K562 (cell line): ENCODE results near the gene MUC15. TPM values are rescaled to one million over a fixed set of nuclear protein-coding genes. Genes with fewer than 3 reads are reported as not detected.

ENCODE experiments used
- ATAC-seq: fragments of 200-7000 bp; cut with Tn5 transposase; 3 replicates; pipeline ENCODE4 v1.9.1; 2020; ENCODE audit warnings: moderate library complexity
- BruUV-seq: library from RNA; stranded (reverse); fragments of 400-500 nt; replicated peaks from 2 replicates; lab custom pipeline; 2021; lab: Mats Ljungman, UMichigan
- CTCF ChIA-PET: fragments of 300-600 bp; formaldehyde crosslinking; extraction: SDS; loops from one replicate; lab custom pipeline; 2021; ENCODE audit warnings: low intra/inter-chr PET ratio; lab: Yijun Ruan, JAX
- POLR2A ChIA-PET: fragments of 300-600, 350-650 bp; sonication (Branson Sonifier 250); formaldehyde crosslinking; extraction: SDS; loops from one replicate; lab custom pipeline; 2021; ENCODE audit warnings: antibody characterized with exemption, inconsistent platforms; lab: Yijun Ruan, JAX
- DNase-seq, 4 experiments: peaks; one replicate each; pipeline versions ENCODE4 v3.0.0 to v3.0.0-alpha.2; 2011 to 2018; ENCODE audit warnings: low spot score in 3 of 4, mixed read lengths in 3 of 4; ENCODE audit errors: extremely low read depth in 1 of 4
- FAIRE-seq: peaks from 2 replicates; lab custom pipeline; 2011; peaks lifted over from hg19 to GRCh38; lab: Jason Lieb, UNC
- H2AFZ ChIP-seq: 2 replicates; pipeline ENCODE4 v1.6.0; 2011; ENCODE audit warnings: low read depth, low read length, control low read depth, inconsistent platforms
- H3K27ac ChIP-seq: fragments of 200-600 bp; 3 replicates; pipeline ENCODE4 v1.8.0; 2011; ENCODE audit warnings: low read depth, mild to moderate bottlenecking, control low read depth, inconsistent platforms, low read length, moderate library complexity, mixed read lengths; ENCODE audit errors: extremely low read depth
- H3K27me3 ChIP-seq, 2 experiments: fragments of 300-600 bp in 1 of 2; 2 replicates in 1 of 2; 3 replicates in 1 of 2; pipeline versions ENCODE4 v1.6.0 to v1.8.0; 2011; ENCODE audit warnings: inconsistent platforms in 2 of 2, low read length in 2 of 2, mild to moderate bottlenecking in 1 of 2, mixed read lengths in 1 of 2, moderate library complexity in 1 of 2; ENCODE audit not compliant: control insufficient read depth in 2 of 2, insufficient read depth in 2 of 2
- H3K36me3 ChIP-seq: fragments of 300-600 bp; 3 replicates; pipeline ENCODE4 v1.8.0; 2011; ENCODE audit warnings: mild to moderate bottlenecking, low read length, inconsistent platforms; ENCODE audit not compliant: control insufficient read depth, insufficient read depth
- H3K4me1 ChIP-seq, 2 experiments: fragments of 200-600 bp in 1 of 2; replicated peaks in 1 of 2; 2 replicates in 1 of 2; 3 replicates in 1 of 2; pipeline versions ENCODE4 v1.5.1 to v1.8.0; 2011; ENCODE audit warnings: inconsistent platforms in 2 of 2, low read length in 2 of 2, mild to moderate bottlenecking in 1 of 2, mixed read lengths in 1 of 2, moderate library complexity in 1 of 2; ENCODE audit not compliant: control insufficient read depth in 2 of 2, insufficient read depth in 2 of 2
- H3K4me2 ChIP-seq: 2 replicates; pipeline ENCODE4 v1.6.1; 2011; ENCODE audit warnings: low read length, control low read depth, inconsistent platforms, mixed read lengths; ENCODE audit not compliant: insufficient read depth
- H3K4me3 ChIP-seq: fragments of 200-600 bp; sonication (generic), shearing (Covaris generic); 2 replicates; pipeline ENCODE4 v1.5.1; 2016; ENCODE audit warnings: control low read depth, inconsistent platforms
- H3K79me2 ChIP-seq: fragments of 200-600 bp; 3 replicates; pipeline ENCODE4 v1.8.0; 2011; ENCODE audit warnings: low read length, inconsistent platforms; ENCODE audit not compliant: control insufficient read depth, insufficient read depth
- H3K9ac ChIP-seq, 2 experiments: 2 replicates each; pipeline versions ENCODE4 v1.6.0 to v1.6.1; 2011; ENCODE audit warnings: low read depth in 2 of 2, low read length in 2 of 2, control low read depth in 1 of 2, inconsistent platforms in 1 of 2, mild to moderate bottlenecking in 1 of 2, mixed read lengths in 1 of 2; ENCODE audit not compliant: insufficient read depth in 1 of 2
- H3K9me1 ChIP-seq: one replicate; pipeline ENCODE4 v1.6.0; 2011; ENCODE audit warnings: inconsistent platforms, mild to moderate bottlenecking, low read length, moderate library complexity; ENCODE audit not compliant: control insufficient read depth, insufficient read depth
- H3K9me3 ChIP-seq: replicated peaks from 2 replicates; pipeline ENCODE4 v1.5.1; 2011; ENCODE audit warnings: low read depth, low read length, inconsistent platforms; ENCODE audit not compliant: control insufficient read depth, insufficient read depth
- H4K20me1 ChIP-seq: replicated peaks from 2 replicates; pipeline ENCODE4 v1.6.1; 2011; ENCODE audit warnings: low read length, inconsistent platforms, mixed read lengths; ENCODE audit not compliant: control insufficient read depth, insufficient read depth
- CCNT2 ChIP-seq: IDR thresholded peaks from 2 replicates; pipeline ENCODE4 v1.6.1; 2011; ENCODE audit warnings: borderline replicate concordance, low read depth, mild to moderate bottlenecking, moderate library complexity, mixed read lengths, low read length; ENCODE audit not compliant: insufficient read length; ENCODE audit errors: extremely low read depth
- RBM14 ChIP-seq: fragments of 200-400 bp; formaldehyde crosslinking; IDR thresholded peaks from 2 replicates; pipeline ENCODE4 v1.6.1; 2018; ENCODE audit warnings: low read depth, mild to moderate bottlenecking, low read length, moderate library complexity, borderline replicate concordance; ENCODE audit not compliant: insufficient read depth
- TOE1 ChIP-seq, 2 experiments: fragments of 450-650 bp in 1 of 2; sonication (generic) in 1 of 2; formaldehyde crosslinking in 1 of 2; IDR thresholded peaks; 2 replicates each; pipeline versions ENCODE4 v1.7.1 to v1.8.0; 2016 to 2022; ENCODE audit warnings: borderline replicate concordance in 2 of 2, mild to moderate bottlenecking in 2 of 2, antibody characterized with exemption in 1 of 2, inconsistent platforms in 1 of 2, low read depth in 1 of 2, missing genetic modification reagents in 1 of 2, moderate library complexity in 1 of 2
- ZBTB7A ChIP-seq: IDR thresholded peaks from 2 replicates; pipeline ENCODE4 v1.6.1; 2011; ENCODE audit warnings: low read depth, mild to moderate bottlenecking, low read length, moderate library complexity, borderline replicate concordance; ENCODE audit not compliant: control insufficient read depth
- ZNF23 ChIP-seq: fragments of 250-450 bp; sonication (Bioruptor Pico); IDR thresholded peaks from 2 replicates; pipeline ENCODE4 v1.4.0; 2020; ENCODE audit warnings: mild to moderate bottlenecking
- ZNF232 ChIP-seq: sonication (generic); formaldehyde crosslinking; IDR thresholded peaks from 2 replicates; pipeline ENCODE4 v1.8.0; 2022; ENCODE audit warnings: mild to moderate bottlenecking, missing genetic modification reagents
- ZNF354B ChIP-seq: fragments of 250-450 bp; sonication (Bioruptor Pico); IDR thresholded peaks from 2 replicates; pipeline ENCODE4 v1.4.0; 2020
- WGBS: fragments of 100-300 bp; shearing (Covaris generic); methylation state at CpG from one replicate; pipeline ENCODE4 v1.1.6; 2016; ENCODE audit warnings: low coverage, mixed read lengths; ENCODE audit not compliant: insufficient coverage; ENCODE audit errors: missing lambda C conversion rate; 5-methylcytosine and 5-hydroxymethylcytosine counted together
- in situ Hi-C: fragments of 300-500 bp; cut with MboI; formaldehyde crosslinking; loops from 4 replicates; pipeline ENCODE4 v1.15.0; 2018; ENCODE audit warnings: inconsistent platforms, mixed read lengths
- intact Hi-C: fragments of 100-400 bp; cut with micrococcal nuclease; formaldehyde crosslinking; loops from 2 replicates; pipeline ENCODE4 v1.14.2; 2022
- polyA plus RNA-seq, 8 experiments: library from polyadenylated mRNA; depleted of rRNA in 4 of 8; stranded (reverse) in 5 of 8; unstranded in 3 of 8; fragments of >200 nt; fragmentation: Nextera tagmentation in 2 of 8; fragmentation: Illumina TruSeq in 1 of 8; extraction: Ambion mirVana in 2 of 8; extraction: Trizol in 1 of 8; gene quantifications; 2 replicates each; pipeline versions ENCODE4 v1.2.1 to v1.2.3, GENCODE V29; 2011 to 2014; ENCODE audit warnings: inconsistent platforms in 1 of 8, missing spikeins in 1 of 8
- total RNA-seq, 7 experiments: library from RNA; depleted of rRNA in 6 of 7; stranded (reverse); fragments of >200 nt in 6 of 7; fragmentation: Illumina TruSeq in 2 of 7; extraction: Trizol in 2 of 7; gene quantifications; 2 replicates each; pipeline versions ENCODE4 v1.2.1 to v1.2.3, GENCODE V29; 2011 to 2021; ENCODE audit warnings: low replicate concordance in 1 of 7
- TF ChIP-seq, protein P1 (sequence below): fragments of 250-450 bp; sonication (Bioruptor Pico); IDR thresholded peaks from 2 replicates; pipeline ENCODE4 v1.8.0; 2022; ENCODE audit warnings: inconsistent platforms
- TF ChIP-seq, protein P2 (sequence below): sonication (generic); formaldehyde crosslinking; IDR thresholded peaks from 2 replicates; pipeline ENCODE4 v1.8.0; 2023; ENCODE audit warnings: mild to moderate bottlenecking, missing genetic modification reagents
- TF ChIP-seq, protein P3 (sequence below): fragments of 450-650 bp; conservative IDR thresholded peaks from 2 replicates; pipeline ENCODE4 v1.6.1; 2016; ENCODE audit warnings: missing genetic modification characterization, low read depth, mild to moderate bottlenecking, missing compliant biosample characterization, moderate library complexity
- TF ChIP-seq, protein P4 (sequence below): fragments of 450-650 bp; IDR thresholded peaks from 2 replicates; pipeline ENCODE4 v1.7.1; 2018; ENCODE audit warnings: mild to moderate bottlenecking, low read depth; ENCODE audit not compliant: partially characterized antibody

Gene MUC15
- total and polyA plus RNA-seq, 9 of the 15 experiments (the other 6 are each of a cell fraction or from before 2014, with no cell fraction given) = 0.36 to 1.4 (median 0.65) TPM; not detected in 1

DNA sequence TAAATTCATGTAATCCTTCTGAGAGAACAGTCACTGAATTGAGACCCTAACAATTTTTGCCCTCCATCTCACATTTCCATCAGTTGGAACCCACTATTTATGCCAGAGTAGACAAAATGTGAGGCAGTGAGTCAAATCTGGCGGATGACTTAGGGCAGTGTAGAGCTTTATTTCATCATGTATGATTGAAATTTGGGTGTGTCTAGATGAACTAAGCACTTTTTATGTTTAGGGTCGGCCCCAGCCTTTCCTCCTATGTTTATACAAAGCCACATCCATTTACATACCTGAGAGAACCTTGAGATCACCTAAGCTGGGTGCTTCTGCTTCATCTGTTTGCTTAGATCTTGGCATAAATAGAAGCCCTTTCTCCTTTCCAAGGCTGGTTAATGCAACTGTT lies 15.0 kb upstream of the MUC15 start:
- DNase-seq = no peak
- no peak for ATAC-seq
- CTCF ChIA-PET = no interaction called here
- H3K4me1 ChIP-seq = no peaks in the 10 kb centered on the region
- H2AFZ ChIP-seq = no peak overlapping the region
- H3K4me3 ChIP-seq = no peak overlapping the region
- H3K9me1 ChIP-seq = no peaks in the 10 kb centered on the region
- TF ChIP-seq, protein P1, sequence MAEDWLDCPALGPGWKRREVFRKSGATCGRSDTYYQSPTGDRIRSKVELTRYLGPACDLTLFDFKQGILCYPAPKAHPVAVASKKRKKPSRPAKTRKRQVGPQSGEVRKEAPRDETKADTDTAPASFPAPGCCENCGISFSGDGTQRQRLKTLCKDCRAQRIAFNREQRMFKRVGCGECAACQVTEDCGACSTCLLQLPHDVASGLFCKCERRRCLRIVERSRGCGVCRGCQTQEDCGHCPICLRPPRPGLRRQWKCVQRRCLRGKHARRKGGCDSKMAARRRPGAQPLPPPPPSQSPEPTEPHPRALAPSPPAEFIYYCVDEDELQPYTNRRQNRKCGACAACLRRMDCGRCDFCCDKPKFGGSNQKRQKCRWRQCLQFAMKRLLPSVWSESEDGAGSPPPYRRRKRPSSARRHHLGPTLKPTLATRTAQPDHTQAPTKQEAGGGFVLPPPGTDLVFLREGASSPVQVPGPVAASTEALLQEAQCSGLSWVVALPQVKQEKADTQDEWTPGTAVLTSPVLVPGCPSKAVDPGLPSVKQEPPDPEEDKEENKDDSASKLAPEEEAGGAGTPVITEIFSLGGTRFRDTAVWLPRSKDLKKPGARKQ (CRISPR knock-in tag) = no peak
- no peak for TF ChIP-seq ZBTB7A
- no peak for TF ChIP-seq ZNF23 (CRISPR knock-in tag)
- TF ChIP-seq ZNF354B (CRISPR knock-in tag) = no peak
- TF ChIP-seq ZNF232 (CRISPR knock-in tag) = no peak
- no peak for TF ChIP-seq CCNT2
- TF ChIP-seq RBM14 = no peak
- TF ChIP-seq TOE1 (IDR thresholded peaks at IDR 0.05; ENCODE audit: borderline replicate concordance) = no peak
- TF ChIP-seq TOE1 (CRISPR knock-in tag; IDR thresholded peaks at IDR 0.05; ENCODE audit: borderline replicate concordance, low read depth) = no peak
- TF ChIP-seq, protein P2, sequence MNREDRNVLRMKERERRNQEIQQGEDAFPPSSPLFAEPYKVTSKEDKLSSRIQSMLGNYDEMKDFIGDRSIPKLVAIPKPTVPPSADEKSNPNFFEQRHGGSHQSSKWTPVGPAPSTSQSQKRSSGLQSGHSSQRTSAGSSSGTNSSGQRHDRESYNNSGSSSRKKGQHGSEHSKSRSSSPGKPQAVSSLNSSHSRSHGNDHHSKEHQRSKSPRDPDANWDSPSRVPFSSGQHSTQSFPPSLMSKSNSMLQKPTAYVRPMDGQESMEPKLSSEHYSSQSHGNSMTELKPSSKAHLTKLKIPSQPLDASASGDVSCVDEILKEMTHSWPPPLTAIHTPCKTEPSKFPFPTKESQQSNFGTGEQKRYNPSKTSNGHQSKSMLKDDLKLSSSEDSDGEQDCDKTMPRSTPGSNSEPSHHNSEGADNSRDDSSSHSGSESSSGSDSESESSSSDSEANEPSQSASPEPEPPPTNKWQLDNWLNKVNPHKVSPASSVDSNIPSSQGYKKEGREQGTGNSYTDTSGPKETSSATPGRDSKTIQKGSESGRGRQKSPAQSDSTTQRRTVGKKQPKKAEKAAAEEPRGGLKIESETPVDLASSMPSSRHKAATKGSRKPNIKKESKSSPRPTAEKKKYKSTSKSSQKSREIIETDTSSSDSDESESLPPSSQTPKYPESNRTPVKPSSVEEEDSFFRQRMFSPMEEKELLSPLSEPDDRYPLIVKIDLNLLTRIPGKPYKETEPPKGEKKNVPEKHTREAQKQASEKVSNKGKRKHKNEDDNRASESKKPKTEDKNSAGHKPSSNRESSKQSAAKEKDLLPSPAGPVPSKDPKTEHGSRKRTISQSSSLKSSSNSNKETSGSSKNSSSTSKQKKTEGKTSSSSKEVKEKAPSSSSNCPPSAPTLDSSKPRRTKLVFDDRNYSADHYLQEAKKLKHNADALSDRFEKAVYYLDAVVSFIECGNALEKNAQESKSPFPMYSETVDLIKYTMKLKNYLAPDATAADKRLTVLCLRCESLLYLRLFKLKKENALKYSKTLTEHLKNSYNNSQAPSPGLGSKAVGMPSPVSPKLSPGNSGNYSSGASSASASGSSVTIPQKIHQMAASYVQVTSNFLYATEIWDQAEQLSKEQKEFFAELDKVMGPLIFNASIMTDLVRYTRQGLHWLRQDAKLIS (CRISPR knock-in tag) = no peak
- TF ChIP-seq, protein P3, sequence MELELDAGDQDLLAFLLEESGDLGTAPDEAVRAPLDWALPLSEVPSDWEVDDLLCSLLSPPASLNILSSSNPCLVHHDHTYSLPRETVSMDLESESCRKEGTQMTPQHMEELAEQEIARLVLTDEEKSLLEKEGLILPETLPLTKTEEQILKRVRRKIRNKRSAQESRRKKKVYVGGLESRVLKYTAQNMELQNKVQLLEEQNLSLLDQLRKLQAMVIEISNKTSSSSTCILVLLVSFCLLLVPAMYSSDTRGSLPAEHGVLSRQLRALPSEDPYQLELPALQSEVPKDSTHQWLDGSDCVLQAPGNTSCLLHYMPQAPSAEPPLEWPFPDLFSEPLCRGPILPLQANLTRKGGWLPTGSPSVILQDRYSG (tag) = no peak
- TF ChIP-seq, protein P4, sequence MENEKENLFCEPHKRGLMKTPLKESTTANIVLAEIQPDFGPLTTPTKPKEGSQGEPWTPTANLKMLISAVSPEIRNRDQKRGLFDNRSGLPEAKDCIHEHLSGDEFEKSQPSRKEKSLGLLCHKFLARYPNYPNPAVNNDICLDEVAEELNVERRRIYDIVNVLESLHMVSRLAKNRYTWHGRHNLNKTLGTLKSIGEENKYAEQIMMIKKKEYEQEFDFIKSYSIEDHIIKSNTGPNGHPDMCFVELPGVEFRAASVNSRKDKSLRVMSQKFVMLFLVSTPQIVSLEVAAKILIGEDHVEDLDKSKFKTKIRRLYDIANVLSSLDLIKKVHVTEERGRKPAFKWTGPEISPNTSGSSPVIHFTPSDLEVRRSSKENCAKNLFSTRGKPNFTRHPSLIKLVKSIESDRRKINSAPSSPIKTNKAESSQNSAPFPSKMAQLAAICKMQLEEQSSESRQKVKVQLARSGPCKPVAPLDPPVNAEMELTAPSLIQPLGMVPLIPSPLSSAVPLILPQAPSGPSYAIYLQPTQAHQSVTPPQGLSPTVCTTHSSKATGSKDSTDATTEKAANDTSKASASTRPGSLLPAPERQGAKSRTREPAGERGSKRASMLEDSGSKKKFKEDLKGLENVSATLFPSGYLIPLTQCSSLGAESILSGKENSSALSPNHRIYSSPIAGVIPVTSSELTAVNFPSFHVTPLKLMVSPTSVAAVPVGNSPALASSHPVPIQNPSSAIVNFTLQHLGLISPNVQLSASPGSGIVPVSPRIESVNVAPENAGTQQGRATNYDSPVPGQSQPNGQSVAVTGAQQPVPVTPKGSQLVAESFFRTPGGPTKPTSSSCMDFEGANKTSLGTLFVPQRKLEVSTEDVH = no peak
- no peaks in the 10 kb centered on the region; the same call in 1 of the 2 replicates for H3K9me3 ChIP-seq
- no TSS peak for BruUV-seq
- WGBS = 0% methylated on average over 2 of the region's 2 CpGs
- H3K36me3 ChIP-seq = no peaks in the 10 kb centered on the region
- intact Hi-C loops (no loop called here), in situ Hi-C loops (no loop called here)
- H3K27ac ChIP-seq = no peak overlapping the region
- no peak for FAIRE-seq
- POLR2A ChIA-PET = no interaction called here
- H3K79me2 ChIP-seq = no peaks in the 10 kb centered on the region
- no peak overlapping the region for H3K9ac ChIP-seq
- H3K4me2 ChIP-seq = no peak overlapping the region
- H4K20me1 ChIP-seq = no peaks in the 10 kb centered on the region
- no peaks in the 10 kb centered on the region for H3K27me3 ChIP-seq
